NCI-H524 treated with DMSO at 0.1 percent for 48 hours (cell line): ENCODE results near the gene HECTD2.
"Not testable (repeated sequence)": the region's sequence is repeated elsewhere in the genome, so short reads cannot be mapped to it uniquely, and the experiment has no call there.

ENCODE experiments used
- DNase-seq: peaks from one replicate; lab custom pipeline; 2025; lab: John Stamatoyannopoulos, UW

Gene HECTD2

DNA sequence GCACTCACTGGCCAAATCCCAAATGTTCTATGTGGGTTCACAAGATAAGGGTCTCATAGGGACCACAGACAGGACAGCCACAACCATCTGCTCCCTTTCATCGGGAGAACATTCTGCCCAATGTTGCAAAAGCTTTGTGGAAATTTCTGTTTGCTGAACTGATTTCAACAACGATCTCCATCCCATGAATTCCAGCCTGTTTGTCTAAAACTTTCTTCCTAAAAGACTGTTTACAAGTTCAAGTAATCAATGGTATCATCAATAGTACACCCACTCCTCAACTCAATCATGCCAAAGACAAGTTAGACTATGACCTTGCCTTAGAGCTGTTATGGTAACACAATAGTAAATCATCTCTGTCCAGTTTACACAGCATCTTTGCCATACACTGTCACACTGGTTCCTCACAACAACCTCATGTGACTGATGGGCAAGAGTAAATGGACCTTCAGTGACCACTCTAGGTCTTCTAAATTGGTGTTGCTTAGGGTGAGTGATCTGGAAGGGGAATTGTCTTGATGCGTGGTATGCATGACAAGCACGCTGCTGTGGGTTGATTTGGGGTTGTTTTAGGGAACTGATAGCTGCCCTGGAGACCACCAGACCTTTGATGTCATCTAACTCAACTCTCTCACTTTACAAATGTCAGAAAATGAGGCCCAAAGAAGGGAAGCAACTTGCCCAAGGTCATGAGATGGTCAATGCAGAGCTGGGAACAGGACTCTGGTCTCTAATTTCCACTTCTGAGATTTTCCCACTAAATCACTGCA, 127.7 kb downstream of the HECTD2 start:
- DNase-seq, result no peak

DNA sequence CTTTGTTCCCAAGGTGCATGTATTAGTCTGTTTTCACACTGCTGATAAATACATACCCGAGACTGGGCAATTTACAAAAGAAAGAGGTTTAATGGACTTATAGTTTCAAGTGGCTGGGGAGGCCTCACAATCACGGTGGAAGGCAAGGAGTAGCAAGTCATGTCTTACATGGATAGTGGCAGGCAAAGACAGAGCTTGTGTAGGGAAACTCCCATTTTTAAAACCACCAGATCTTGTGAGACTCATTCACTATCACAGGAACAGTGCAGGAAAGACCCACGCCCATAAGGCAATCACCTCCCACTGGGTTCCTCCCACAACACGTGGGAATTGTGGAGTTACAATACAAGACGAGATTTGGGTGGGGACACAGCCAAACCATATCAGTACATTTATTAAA, 129.8 kb downstream of the HECTD2 start:
- no peak for DNase-seq

DNA sequence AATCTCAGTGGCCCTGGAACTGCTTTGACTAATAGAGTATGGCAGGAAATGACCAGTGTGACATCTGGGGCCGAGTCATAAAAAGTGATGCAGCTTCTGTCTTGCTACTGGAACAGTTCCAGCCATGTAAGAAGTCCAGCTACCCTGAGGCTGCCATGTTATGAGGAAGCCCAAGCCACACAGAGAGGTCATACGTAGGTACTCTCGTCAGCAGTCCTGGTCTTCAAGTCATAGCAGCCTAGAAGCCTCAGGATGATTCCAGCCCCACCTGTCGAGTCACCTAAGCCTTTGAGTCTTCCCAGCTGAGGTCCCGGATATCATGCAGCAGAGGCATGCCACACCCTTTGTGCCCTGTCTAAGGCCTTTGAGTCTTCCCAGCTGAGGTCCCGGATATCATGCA, 130.6 kb downstream of the HECTD2 start:
- DNase-seq, result no peak

DNA sequence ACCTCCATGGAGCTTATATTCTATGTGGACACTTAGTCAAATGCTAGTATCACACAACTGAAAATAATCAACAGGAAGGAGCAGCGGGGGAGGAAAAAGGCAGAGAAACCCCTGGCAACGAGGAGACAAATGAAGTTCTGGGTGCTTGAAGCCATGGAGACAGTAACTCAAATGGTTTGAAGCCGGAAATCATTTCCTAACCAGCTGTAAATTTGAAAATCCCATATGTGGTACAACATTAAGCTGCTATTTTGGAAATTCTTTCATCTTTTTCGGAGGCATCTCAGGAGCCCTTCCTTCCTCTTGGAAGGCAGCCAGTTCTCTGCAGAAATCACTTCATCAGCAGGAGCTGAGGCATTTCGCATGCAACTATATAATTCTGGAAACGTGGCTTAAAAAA, 131.3 kb downstream of the HECTD2 start:
- no peak for DNase-seq

DNA sequence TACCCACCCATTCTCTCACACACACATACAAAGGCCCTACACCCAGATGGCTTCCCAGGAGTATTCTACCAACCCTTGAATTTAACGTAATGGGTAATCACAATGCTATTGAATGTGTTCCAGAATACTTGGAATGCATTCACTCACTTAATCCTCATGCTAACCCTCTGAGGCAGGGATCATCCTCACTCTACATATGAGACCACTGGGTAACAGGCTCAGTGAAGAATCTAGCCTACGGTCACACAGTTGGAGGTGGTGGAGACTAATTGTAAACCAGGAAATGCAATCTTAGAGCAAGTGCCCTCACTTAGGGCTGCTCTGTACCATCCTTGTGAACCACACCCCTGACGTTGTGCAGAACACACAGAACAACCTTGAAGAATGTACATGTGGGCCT, 135.2 kb downstream of the HECTD2 start:
- no peak for DNase-seq

DNA sequence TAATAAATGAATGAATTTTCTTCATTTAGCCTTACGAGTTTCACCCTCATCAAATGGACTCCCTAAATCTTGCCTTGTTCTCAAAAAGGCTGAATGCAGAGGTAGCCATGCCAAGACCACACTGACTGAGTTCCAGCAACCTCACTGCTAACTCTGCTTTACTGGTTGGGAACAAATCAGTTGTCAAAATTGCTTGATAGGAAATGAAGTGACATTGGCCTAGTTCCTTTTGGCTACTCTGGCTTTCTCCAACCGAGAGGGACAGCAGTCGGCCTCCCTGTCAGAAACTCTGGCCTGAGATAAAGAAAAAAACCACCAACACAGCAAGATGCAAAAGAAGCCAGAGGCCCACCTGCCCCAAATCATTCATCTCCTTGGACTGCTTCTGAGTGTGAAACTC, 135.7 kb downstream of the HECTD2 start:
- no peak for DNase-seq

DNA sequence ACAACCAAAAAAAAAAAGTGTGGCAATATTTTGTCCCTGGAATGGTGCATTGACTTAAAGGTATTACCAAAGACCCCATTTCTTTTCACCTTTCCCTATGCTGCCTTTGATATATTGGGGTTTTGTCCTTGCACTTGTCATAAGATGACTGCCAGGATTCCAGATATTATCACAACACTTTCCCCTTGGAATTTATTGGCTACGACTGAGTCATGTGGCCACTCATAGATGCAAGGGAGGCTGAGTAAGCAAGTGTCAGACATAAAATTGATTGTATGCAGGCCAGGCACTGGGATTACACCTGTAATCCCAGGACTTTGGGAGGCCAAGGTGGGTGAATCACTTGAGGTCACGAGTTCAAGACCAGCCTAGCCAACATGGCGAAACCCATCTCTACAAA, 139.1 kb downstream of the HECTD2 start:
- DNase-seq, result no peak

DNA sequence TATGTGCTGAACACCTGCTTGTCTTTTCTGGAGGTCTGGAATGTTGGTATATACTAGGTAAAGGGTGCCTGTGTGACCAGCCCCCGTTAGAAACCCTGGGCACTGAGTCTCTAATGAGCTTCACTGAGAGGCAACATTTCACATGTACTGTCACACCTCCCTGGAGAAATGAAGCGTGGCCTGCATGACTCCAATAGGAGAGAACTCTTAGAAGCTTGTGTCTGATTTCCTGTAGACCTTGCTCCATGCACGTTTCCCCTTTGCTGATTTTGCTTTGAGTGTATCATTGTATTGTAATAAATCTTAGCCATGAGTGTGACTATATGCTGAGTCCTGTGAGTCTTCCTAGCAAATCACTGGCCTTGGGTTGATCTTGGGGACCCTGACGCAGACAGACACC, 139.9 kb downstream of the HECTD2 start:
- no peak for DNase-seq

DNA sequence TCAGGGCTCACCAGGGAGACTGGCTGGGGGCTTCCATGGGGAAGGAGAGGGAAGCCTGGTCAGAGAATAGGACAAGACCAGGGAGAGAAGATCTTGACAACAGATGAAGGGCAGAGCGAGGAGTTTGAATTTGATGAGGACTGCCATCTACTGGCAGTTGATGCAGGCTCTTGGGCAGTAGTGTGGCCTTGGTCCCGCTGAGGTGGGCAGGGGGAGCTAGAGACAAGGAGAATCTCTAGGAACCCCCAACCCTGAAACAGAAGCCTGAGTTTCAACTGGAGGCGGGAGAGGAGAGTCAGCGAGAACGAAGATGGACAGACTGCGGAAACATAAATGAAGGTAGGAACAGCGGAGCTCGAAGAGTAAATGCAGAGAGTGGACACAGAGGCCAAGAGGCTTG, 141.7 kb downstream of the HECTD2 start:
- DNase-seq, result no peak

DNA sequence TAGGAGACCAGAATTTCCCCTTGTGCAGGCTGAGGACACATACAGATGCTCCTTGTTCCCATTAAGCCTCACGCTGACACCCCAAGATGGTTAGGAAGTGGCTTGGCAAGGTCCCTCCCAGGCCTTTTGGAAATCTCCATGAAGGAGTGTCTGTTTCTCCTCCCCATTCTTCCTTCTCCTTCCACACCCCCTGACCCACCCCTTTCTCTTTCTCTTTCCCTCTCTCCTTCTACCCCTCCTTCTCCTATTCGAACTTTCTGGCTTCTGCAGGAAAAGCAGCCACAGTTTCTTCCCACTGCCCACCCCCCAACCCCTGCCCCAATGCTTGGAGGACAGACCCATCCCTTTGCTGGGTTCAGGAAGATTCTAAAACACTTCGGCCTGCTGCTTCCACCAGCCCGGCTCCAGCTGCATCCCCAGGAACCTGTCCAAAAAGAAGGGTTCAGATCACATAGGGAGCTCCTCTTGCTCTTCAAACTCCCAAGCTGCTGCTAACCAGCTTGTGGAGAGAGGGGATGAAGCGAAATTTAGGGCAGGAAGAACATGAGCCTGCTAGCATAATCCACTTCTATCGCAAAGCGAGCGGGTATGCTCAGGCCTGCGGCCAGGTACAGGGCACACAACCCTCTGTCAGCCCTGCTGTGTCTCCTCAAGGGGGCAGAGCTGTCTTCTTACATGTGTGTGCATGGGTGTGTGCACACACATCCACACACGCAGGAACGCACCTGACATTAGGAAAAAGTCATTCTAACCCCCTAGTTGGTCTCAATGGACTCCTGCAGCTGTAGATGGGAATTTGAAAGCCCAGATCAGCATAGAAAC, 142.3 kb downstream of the HECTD2 start:
- no peak for DNase-seq

DNA sequence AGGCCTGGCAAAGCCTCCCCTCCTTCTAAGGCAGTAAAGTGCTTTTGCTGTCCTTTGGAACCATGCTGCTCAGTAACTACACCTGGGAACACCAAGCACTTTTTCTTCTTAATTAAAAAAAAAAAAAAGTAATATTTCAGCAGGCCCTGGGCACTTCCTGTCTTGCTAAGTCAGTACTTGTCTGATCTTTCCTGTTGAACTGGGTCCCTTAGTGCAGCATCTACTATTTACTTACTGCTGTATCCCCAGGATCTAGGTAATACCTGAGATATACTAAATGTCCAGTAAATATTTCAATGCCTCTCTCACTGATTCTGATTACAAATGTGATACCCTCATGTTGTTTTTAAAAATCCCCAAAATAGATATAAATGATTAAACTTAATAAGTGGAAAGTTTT, 145.3 kb downstream of the HECTD2 start:
- DNase-seq, result no peak

DNA sequence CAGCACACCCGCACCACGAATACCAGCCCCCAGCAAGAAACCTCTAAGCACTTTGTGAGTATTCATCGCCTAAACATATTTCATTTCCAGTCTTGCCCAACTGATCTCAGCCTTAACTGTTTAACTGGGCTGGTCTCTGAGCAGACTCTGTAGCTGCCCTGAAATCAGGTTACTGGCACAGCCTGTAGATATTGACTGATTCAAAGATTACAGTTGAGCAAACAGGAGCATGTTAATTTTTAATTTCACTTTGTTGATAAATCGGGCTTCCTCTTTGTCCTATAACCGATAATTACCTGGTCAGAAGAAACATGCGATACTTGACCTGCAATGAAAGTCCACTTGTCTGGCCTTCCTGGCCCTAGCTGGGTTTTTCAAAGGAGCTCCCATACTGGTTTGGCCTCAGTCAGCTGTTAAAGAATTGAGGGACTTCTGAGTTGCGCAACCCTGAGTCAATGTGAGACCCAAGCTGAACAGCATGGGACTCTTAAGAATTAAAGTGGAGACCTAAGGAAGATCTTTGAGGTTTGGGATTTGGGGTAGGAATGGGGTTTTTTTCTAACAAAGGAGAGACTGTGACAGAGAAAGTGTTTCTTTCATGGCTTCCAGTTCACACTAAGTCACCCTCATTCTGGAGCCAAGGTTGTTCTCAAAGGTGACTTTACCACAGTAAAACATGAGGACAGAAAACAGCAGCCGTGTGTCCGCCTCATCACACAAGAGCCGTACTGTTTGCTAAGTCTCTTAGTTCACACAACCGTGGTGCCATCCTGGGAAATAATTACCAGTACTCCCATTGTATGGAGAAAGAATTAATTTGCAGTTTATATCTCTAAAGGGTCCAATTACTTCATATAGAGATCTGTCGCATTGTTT, 146.8 kb downstream of the HECTD2 start:
- DNase-seq, result no peak

DNA sequence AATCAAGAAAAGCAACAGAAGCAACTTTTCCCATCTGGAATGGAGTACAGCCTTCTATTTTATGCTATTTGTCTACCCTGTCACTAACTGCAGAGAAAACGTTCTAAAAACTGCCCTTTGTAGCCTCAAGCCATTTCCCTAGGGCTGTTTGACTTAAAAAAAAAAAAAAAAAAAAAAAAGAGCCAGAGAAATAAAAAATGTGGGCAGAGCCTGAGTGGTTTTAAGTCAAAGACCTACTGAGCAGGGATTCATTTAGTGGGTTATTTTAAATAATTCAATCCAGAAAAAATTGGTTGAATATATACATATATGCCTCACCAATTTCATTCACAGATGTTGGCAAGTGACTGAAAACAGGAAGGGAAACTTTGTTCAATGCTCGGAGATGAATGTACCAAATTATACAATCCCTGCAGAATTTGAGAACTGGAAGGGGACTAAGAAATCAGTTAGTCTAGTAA, 147.5 kb downstream of the HECTD2 start:
- DNase-seq, result no peak

DNA sequence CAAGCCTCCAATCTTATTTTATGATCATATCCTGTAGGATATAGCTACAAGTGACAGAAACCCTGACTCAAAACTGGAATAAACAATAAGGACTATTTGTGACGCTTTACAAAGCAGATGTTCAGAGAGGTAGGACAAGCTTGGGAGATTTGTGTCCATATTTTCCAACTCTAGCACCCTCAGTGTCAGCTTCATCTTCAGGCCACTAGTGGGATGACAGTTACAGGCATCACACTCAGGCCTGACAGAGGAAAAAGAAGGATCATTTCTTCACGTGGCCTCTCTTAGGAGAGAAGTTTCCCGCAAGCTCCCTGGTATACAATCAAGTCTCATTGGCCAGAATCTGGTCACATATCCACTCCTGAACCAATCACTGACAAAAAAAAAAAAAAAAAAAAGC, 148.3 kb downstream of the HECTD2 start:
- DNase-seq, result no peak

DNA sequence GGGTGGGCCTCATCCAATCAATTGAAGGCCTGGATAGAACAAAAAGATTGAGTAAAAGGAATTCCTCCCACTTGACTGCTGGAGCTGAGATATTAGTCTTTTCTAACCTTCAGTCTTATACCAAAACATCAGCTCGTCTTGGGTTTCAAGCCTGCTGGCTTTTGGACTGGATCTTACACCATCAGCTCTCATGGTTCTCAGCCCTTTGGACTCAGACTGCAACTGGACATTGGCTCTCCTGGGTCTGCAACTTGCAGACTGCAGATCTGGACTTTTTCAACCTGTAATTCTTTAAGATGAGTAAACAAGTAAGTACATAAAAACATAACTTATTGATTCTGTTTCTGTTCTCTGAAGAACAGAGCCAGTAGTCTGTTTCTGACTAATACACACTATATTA, 149.0 kb downstream of the HECTD2 start:
- no peak for DNase-seq

DNA sequence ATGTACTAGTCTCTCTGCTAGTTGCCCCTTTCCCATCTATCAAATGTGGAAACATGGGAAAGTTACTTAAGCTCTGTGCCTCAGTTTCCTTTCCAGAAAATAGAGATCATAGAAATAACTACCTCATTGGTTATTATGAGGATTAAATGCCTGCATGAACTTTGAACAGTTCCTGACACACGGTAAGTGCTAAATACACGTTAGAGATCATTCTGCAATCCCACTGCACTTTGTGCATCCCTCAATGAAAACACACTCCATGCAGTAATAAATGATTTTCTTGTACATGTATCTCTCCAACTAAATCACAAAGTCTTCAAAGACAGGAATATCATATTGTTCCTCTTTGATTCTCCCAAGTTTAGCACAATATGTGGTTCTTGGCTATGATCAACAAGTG, 149.6 kb downstream of the HECTD2 start:
- no peak for DNase-seq

DNA sequence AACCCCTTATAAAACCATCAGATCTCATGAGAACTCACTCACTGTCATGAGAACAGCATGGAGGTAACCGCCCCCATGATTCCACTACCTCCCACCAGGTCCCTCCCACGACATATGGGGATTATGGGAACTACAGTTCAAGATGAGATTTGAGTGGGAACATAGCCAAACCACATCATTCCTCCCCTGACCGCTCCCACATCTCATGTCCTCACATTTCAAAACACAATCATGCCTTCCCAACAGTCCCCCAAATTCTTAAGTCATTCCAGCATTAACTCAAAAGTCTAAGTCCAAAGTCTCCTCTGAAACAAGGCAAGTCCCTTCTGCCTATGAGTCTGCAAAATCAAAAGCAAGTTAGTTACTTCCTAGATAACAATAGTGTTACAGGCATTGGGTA, 150.7 kb downstream of the HECTD2 start:
- DNase-seq, result not testable (repeated sequence)

DNA sequence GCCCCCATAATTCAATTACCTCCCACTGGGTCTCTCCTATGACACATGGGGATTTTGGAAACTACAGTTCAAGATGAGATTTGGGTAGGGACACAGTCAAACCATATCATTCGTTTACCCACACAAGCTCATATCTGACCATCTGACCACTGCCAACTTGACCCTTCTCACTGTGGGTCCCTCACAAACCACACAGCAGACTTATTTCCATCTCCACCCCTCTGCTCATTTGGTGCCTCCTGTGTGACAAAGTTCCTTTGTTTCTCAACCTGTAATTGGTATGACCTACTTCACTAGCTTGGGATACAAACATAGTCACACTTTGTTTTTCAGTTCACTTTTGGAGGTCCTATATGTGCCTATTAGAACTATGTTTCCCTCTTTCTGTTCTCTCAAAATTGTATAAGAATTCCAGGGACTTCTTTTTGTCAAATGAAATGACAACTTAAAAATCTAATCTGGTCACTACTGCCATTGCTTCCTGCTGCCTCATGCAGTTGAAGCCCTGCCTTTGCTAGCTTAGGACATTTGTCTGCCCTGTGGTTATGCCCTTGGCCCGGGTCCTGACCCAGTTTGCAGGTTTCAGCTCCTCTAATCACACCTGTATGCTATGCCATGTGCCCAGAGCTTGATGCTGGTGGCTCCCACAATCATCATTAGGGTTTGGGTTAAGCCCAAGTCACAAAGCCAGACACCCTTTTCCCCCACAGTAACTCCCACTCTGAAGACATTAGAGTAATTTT, 152.9 kb downstream of the HECTD2 start:
- DNase-seq, result no peak

DNA sequence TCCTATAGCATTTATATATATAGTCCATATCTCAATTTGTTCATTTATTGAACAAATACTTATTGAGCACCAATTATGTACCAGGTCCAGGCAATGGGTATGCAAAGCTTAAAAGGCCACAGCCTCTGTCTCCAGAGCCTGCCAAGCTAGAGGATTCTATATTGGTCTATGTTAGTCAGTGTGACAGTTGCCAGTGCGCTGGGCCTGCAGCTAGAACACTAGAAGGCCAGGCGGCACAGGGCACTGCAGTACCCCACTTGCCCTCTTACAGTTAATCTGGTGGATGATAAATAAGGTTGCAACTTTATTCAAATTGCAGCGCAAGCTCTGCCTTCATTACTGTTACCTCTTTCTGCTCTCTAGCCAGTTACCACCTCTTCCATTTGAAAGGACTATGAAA, 153.9 kb downstream of the HECTD2 start:
- no peak for DNase-seq
